H9 (cell line): ENCODE results near the gene CCDC122. TPM values are rescaled to one million over a fixed set of nuclear protein-coding genes. Genes with fewer than 3 reads are reported as not detected.

Source experiments
- DNase-seq: peaks from one replicate; pipeline ENCODE4 v3.0.0-alpha.2; 2017
- H2AFZ ChIP-seq: one replicate; pipeline ENCODE4 v1.6.1; 2013; ENCODE audit warnings: mild to moderate bottlenecking, low read length, control low read depth, moderate library complexity
- H2AK5ac ChIP-seq: 2 replicates; pipeline ENCODE4 v1.6.1; 2013; ENCODE audit warnings: low read length, control low read depth, mixed read lengths; ENCODE audit not compliant: insufficient read length
- H2BK120ac ChIP-seq: one replicate; pipeline ENCODE4 v1.6.1; 2013; ENCODE audit warnings: low read depth, mild to moderate bottlenecking, low read length, control low read depth, inconsistent platforms; ENCODE audit not compliant: poor library complexity, severe bottlenecking
- H2BK12ac ChIP-seq: 2 replicates; pipeline ENCODE4 v1.6.1; 2013; ENCODE audit warnings: low read length, control low read depth, mixed read lengths, low read depth; ENCODE audit not compliant: insufficient read length
- H2BK15ac ChIP-seq: 2 replicates; pipeline ENCODE4 v1.6.1; 2013; ENCODE audit warnings: low read depth, low read length, control low read depth
- H2BK20ac ChIP-seq: one replicate; pipeline ENCODE4 v1.6.1; 2013; ENCODE audit warnings: low read depth, mild to moderate bottlenecking, low read length, control low read depth, inconsistent platforms; ENCODE audit not compliant: poor library complexity, severe bottlenecking
- H2BK5ac ChIP-seq: 2 replicates; pipeline ENCODE4 v1.6.1; 2013; ENCODE audit warnings: low read length, control low read depth, mixed read lengths; ENCODE audit not compliant: insufficient read length
- H3K14ac ChIP-seq: 2 replicates; pipeline ENCODE4 v1.6.1; 2013; ENCODE audit warnings: low read length, control low read depth; ENCODE audit not compliant: insufficient read depth
- H3K18ac ChIP-seq: 2 replicates; pipeline ENCODE4 v1.6.1; 2013; ENCODE audit warnings: low read depth, mild to moderate bottlenecking, mixed read lengths, low read length, control low read depth; ENCODE audit not compliant: insufficient read length
- H3K23ac ChIP-seq: 2 replicates; pipeline ENCODE4 v1.6.1; 2013; ENCODE audit warnings: low read length, control low read depth, mixed read lengths, low read depth; ENCODE audit not compliant: insufficient read length
- H3K23me2 ChIP-seq: 2 replicates; pipeline ENCODE4 v1.6.1; 2013; ENCODE audit warnings: low read depth, mild to moderate bottlenecking, mixed read lengths, low read length, control low read depth; ENCODE audit not compliant: insufficient read length, poor library complexity, severe bottlenecking
- H3K27ac ChIP-seq: 2 replicates; pipeline ENCODE4 v1.5.1; 2013; ENCODE audit warnings: low read length, control low read depth, mixed read lengths, low read depth; ENCODE audit not compliant: insufficient read length
- H3K27me3 ChIP-seq: 2 replicates; pipeline ENCODE4 v1.6.1; 2013; ENCODE audit warnings: low read length, control low read depth, inconsistent platforms; ENCODE audit not compliant: insufficient read depth
- H3K4ac ChIP-seq: 2 replicates; pipeline ENCODE4 v1.6.1; 2013; ENCODE audit warnings: low read depth, mild to moderate bottlenecking, control low read depth, inconsistent platforms, low read length, moderate library complexity
- H3K4me1 ChIP-seq: 2 replicates; pipeline ENCODE4 v1.6.1; 2013; ENCODE audit warnings: low read length, control low read depth, inconsistent platforms; ENCODE audit not compliant: insufficient read depth
- H3K4me2 ChIP-seq: 2 replicates; pipeline ENCODE4 v1.6.1; 2013; ENCODE audit warnings: low read length, control low read depth, mixed read lengths; ENCODE audit not compliant: insufficient read length, insufficient read depth
- H3K56ac ChIP-seq: 2 replicates; pipeline ENCODE4 v1.6.1; 2013; ENCODE audit warnings: low read depth, mild to moderate bottlenecking, mixed read lengths, low read length, control low read depth; ENCODE audit not compliant: insufficient read length
- H3K79me1 ChIP-seq: 2 replicates; pipeline ENCODE4 v1.6.1; 2013; ENCODE audit warnings: low read depth, mild to moderate bottlenecking, moderate library complexity, low read length, control low read depth, inconsistent platforms; ENCODE audit not compliant: insufficient read depth, poor library complexity, severe bottlenecking
- H3K79me2 ChIP-seq: 2 replicates; pipeline ENCODE4 v1.6.1; 2013; ENCODE audit warnings: low read length, control low read depth, inconsistent platforms; ENCODE audit not compliant: insufficient read depth
- H3K9ac ChIP-seq: 2 replicates; pipeline ENCODE4 v1.6.1; 2013; ENCODE audit warnings: low read length, control low read depth, mixed read lengths; ENCODE audit not compliant: insufficient read length; ENCODE audit errors: extremely low read depth
- H3K9me3 ChIP-seq: one replicate; pipeline ENCODE4 v1.6.1; 2013; ENCODE audit warnings: low read depth, low read length, inconsistent platforms; ENCODE audit not compliant: control insufficient read depth
- H3T11ph ChIP-seq: one replicate; pipeline ENCODE4 v1.6.1; 2013; ENCODE audit warnings: mild to moderate bottlenecking, low read length, control low read depth, inconsistent platforms
- H4K20me1 ChIP-seq: one replicate; pipeline ENCODE4 v1.6.1; 2013; ENCODE audit not compliant: control insufficient read depth, insufficient read length, insufficient read depth
- H4K5ac ChIP-seq: 2 replicates; pipeline ENCODE4 v1.6.1; 2013; ENCODE audit warnings: low read depth, mild to moderate bottlenecking, mixed read lengths, low read length, control low read depth; ENCODE audit not compliant: insufficient read length
- H4K8ac ChIP-seq: replicated peaks from 2 replicates; pipeline ENCODE4 v1.6.1; 2013; ENCODE audit warnings: low read length, control low read depth, mixed read lengths, low read depth; ENCODE audit not compliant: insufficient read length
- H4K91ac ChIP-seq: 2 replicates; pipeline ENCODE4 v1.6.1; 2013; ENCODE audit warnings: low read depth, mild to moderate bottlenecking, moderate library complexity, mixed read lengths, low read length, control low read depth; ENCODE audit not compliant: insufficient read length
- H3K27ac Mint-ChIP-seq, 3 experiments: 2 replicates in 2 of 3; 3 replicates in 1 of 3; pipeline ENCODE4 v1.8.0; 2020 to 2021; ENCODE audit warnings: mixed read lengths in 3 of 3, mild to moderate bottlenecking in 1 of 3, moderate library complexity in 1 of 3
- H3K27me3 Mint-ChIP-seq: 2 replicates; pipeline ENCODE4 v1.8.0; 2021; ENCODE audit warnings: low read depth, mild to moderate bottlenecking, moderate library complexity, mixed read lengths
- H3K36me3 Mint-ChIP-seq, 3 experiments: 2 replicates in 2 of 3; 3 replicates in 1 of 3; pipeline ENCODE4 v1.8.0; 2020 to 2021; ENCODE audit warnings: low read depth in 3 of 3, mixed read lengths in 3 of 3; ENCODE audit not compliant: insufficient read depth in 1 of 3
- H3K4me1 Mint-ChIP-seq, 2 experiments: 2 replicates each; pipeline ENCODE4 v1.8.0; 2020; ENCODE audit warnings: mixed read lengths in 2 of 2
- H3K4me3 Mint-ChIP-seq, 2 experiments: 2 replicates in 1 of 2; 3 replicates in 1 of 2; pipeline ENCODE4 v1.8.0; 2020 to 2021; ENCODE audit warnings: mild to moderate bottlenecking in 2 of 2, mixed read lengths in 2 of 2, moderate library complexity in 1 of 2
- H3K9me3 Mint-ChIP-seq, 2 experiments: 2 replicates in 1 of 2; 3 replicates in 1 of 2; pipeline ENCODE4 v1.8.0; 2020; ENCODE audit warnings: mild to moderate bottlenecking in 2 of 2, mixed read lengths in 2 of 2, moderate library complexity in 1 of 2
- WGBS: extraction: QIAGEN DNeasy Blood & Tissue Kit; methylation state at CpG from one replicate; pipeline ENCODE4 v1.1.7; 2013; ENCODE audit warnings: missing lambda C conversion rate, low lambda C conversion rate, mixed read lengths; ENCODE audit not compliant: insufficient read length; ENCODE audit errors: extremely low coverage; 5-methylcytosine and 5-hydroxymethylcytosine counted together
- total RNA-seq: library from RNA; stranded (reverse); gene quantifications from 2 replicates; pipeline ENCODE4 v1.2.1, GENCODE V29; 2021
- TF ChIP-seq, protein P1 (sequence below): fragments of 200-600 bp; sonication (generic); conservative IDR thresholded peaks from 3 replicates; pipeline ENCODE4 v1.8.0; 2021; ENCODE audit warnings: antibody characterized with exemption, mild to moderate bottlenecking

The CCDC122 gene
- total RNA-seq, 1 experiment from 2014 or later, result 5.6 TPM

DNA sequence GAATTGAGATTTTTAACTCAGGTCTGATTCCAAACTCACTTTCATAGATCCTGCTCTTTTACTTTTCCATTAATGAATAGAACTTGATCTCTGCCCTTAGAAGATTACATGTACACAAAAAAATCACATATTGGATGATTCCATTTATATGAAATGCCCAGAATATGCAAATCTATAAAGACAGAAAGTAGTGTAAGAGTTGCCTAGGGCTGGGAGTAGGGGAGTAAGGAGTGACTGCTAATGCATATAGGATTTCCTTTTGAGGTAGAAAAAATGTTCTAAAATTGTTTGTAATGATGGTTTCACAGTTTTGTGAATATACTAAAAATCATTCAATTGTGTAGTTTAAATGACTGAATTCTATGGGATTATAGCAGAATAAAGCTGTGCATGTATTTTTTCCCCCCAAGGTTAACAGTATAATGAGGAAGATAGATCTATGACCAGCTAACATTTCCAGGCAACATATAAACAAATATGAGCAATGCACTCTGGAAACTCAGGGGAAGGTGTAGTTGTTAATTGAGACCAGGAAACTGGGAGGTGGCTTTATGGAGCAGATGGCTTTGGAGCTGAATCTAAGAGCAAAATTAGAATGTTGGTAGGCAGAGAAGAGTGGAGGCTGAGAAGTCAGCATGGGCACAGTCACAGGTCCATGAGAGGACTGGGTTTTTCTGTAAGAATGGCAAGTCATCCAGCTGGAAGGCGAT lies 41.6 kb upstream of the CCDC122 start:
- TF ChIP-seq, protein P1, sequence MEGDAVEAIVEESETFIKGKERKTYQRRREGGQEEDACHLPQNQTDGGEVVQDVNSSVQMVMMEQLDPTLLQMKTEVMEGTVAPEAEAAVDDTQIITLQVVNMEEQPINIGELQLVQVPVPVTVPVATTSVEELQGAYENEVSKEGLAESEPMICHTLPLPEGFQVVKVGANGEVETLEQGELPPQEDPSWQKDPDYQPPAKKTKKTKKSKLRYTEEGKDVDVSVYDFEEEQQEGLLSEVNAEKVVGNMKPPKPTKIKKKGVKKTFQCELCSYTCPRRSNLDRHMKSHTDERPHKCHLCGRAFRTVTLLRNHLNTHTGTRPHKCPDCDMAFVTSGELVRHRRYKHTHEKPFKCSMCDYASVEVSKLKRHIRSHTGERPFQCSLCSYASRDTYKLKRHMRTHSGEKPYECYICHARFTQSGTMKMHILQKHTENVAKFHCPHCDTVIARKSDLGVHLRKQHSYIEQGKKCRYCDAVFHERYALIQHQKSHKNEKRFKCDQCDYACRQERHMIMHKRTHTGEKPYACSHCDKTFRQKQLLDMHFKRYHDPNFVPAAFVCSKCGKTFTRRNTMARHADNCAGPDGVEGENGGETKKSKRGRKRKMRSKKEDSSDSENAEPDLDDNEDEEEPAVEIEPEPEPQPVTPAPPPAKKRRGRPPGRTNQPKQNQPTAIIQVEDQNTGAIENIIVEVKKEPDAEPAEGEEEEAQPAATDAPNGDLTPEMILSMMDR, result no peak
- Mint-ChIP-seq H3K4me3 (no peak overlapping the region; a peak in 1 of 5 replicates), H3K36me3 (no peaks in the 10 kb centered on the region), H3K27me3 (no peaks in the 10 kb centered on the region), H3K27ac (peak overlapping the region in 1 of 3 experiments; percentile 17; a peak in 2 of 7 replicates), H3K4me1 (no peaks in the 10 kb centered on the region), H3K9me3 (no peaks in the 10 kb centered on the region)
- Histone ChIP-seq H3K4me2 (no peak overlapping the region), H3K4ac (no peak overlapping the region), H2BK5ac (no peak overlapping the region), H4K91ac (no peak overlapping the region), H3K14ac (no peak overlapping the region), H2AFZ (no peak overlapping the region), H3K4me1 (no peaks in the 10 kb centered on the region), H3K27me3 (no peaks in the 10 kb centered on the region), H4K5ac (no peak overlapping the region), H2BK120ac (no peak overlapping the region), H4K8ac (no peak overlapping the region), H3K27ac (no peak overlapping the region), H2BK20ac (no peak overlapping the region), H3K79me1 (no peaks in the 10 kb centered on the region), H4K20me1 (no peaks in the 10 kb centered on the region), H2BK15ac (no peak overlapping the region), H3K23me2 (no peaks in the 10 kb centered on the region), H3K9me3 (no peaks in the 10 kb centered on the region), H3K79me2 (no peaks in the 10 kb centered on the region), H3K9ac (no peak overlapping the region), H3T11ph (no peak overlapping the region), H3K18ac (no peak overlapping the region), H3K23ac (no peak overlapping the region), H3K56ac (no peak overlapping the region), H2BK12ac (no peak overlapping the region), H2AK5ac (no peak overlapping the region)
- WGBS, result no CpG with 5 or more reads among the region's 1 CpG
- DNase-seq, result no peak
